GM12878 (cell line): ENCODE data around the gene DEGS2.

Experiments
- CREM ChIP-seq: IDR thresholded peaks from 2 replicates; pipeline ENCODE4 v1.6.1; 2014; ENCODE audit warnings: antibody characterized with exemption, low read depth
- EZH2 ChIP-seq: IDR thresholded peaks from 2 replicates; pipeline ENCODE4 v1.6.1; 2012; ENCODE audit warnings: low read depth, mild to moderate bottlenecking, control low read depth, inconsistent platforms, low read length, borderline replicate concordance; ENCODE audit not compliant: control insufficient read depth
- TCF12 ChIP-seq: IDR thresholded peaks from 2 replicates; pipeline ENCODE4 v1.6.1; 2011; ENCODE audit warnings: low read depth, mild to moderate bottlenecking, low read length
- TF ChIP-seq, protein P1 (sequence below), 3 experiments: IDR thresholded peaks in 2 of 3; conservative IDR thresholded peaks in 1 of 3; 2 replicates each; pipeline ENCODE4 v1.5.1; 2011; ENCODE audit warnings: low read depth in 3 of 3, low read length in 3 of 3, mild to moderate bottlenecking in 3 of 3, control low read depth in 2 of 3, moderate library complexity in 2 of 3, inconsistent platforms in 1 of 3, mixed read lengths in 1 of 3; ENCODE audit not compliant: control insufficient read depth in 2 of 3, insufficient read depth in 1 of 3; ENCODE audit errors: extremely low read depth in 1 of 3
- TF ChIP-seq, protein P2 (sequence below): fragments of 450-650 bp; IDR thresholded peaks from 2 replicates; pipeline ENCODE4 v1.6.1; 2017; ENCODE audit warnings: mild to moderate bottlenecking

DNA sequence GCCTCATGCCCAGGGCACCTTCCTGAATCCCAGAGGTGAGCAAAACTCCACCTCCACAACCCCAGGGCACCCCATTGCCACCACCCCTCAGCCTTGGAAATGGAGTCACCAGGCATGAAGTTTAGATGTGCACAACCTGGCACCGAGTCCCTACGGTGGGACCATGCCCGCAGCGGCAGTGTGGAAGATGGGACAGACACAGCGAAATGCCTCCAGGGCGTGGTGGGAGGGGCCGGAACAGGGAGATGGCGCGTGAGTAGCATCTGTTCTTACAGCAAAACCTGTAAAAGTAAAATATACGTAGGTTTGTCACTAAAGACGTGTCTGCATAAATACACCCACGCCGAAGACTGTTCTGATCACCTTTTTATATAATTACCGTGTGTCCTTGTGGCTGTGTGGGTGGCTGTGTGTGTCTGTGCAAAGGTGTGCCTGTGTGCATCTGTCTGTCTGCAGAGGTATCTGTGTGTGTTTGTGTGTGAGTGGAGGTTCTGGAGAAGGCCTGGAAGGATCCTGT, 17.4 kb upstream of the DEGS2 start:
- TF ChIP-seq, protein P1, sequence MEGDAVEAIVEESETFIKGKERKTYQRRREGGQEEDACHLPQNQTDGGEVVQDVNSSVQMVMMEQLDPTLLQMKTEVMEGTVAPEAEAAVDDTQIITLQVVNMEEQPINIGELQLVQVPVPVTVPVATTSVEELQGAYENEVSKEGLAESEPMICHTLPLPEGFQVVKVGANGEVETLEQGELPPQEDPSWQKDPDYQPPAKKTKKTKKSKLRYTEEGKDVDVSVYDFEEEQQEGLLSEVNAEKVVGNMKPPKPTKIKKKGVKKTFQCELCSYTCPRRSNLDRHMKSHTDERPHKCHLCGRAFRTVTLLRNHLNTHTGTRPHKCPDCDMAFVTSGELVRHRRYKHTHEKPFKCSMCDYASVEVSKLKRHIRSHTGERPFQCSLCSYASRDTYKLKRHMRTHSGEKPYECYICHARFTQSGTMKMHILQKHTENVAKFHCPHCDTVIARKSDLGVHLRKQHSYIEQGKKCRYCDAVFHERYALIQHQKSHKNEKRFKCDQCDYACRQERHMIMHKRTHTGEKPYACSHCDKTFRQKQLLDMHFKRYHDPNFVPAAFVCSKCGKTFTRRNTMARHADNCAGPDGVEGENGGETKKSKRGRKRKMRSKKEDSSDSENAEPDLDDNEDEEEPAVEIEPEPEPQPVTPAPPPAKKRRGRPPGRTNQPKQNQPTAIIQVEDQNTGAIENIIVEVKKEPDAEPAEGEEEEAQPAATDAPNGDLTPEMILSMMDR (IDR thresholded peaks at IDR 0.05 in 2 of 3, conservative IDR thresholded peaks at IDR 0.05 in 1 of 3; ENCODE audit: control insufficient read depth in 2 of 3, extremely low read depth in 1 of 3, insufficient read depth in 1 of 3, low read depth in 3 of 3, low read length in 3 of 3), result no peak
- TF ChIP-seq, protein P2, sequence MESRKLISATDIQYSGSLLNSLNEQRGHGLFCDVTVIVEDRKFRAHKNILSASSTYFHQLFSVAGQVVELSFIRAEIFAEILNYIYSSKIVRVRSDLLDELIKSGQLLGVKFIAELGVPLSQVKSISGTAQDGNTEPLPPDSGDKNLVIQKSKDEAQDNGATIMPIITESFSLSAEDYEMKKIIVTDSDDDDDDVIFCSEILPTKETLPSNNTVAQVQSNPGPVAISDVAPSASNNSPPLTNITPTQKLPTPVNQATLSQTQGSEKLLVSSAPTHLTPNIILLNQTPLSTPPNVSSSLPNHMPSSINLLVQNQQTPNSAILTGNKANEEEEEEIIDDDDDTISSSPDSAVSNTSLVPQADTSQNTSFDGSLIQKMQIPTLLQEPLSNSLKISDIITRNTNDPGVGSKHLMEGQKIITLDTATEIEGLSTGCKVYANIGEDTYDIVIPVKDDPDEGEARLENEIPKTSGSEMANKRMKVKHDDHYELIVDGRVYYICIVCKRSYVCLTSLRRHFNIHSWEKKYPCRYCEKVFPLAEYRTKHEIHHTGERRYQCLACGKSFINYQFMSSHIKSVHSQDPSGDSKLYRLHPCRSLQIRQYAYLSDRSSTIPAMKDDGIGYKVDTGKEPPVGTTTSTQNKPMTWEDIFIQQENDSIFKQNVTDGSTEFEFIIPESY, result no peak
- TF ChIP-seq EZH2, result no peak
- TF ChIP-seq CREM, result no peak
- TF ChIP-seq TCF12, result no peak
